GM21360 (cell line): ENCODE measurements around the gene THRB.
"Not testable (repeated sequence)": the region's sequence is repeated elsewhere in the genome, so short reads cannot be mapped to it uniquely, and the experiment has no call there.

Experiments used
- ATAC-seq: cut with Tn5 transposase; IDR thresholded peaks from one replicate; pipeline ENCODE4 v1.9.1; 2021; ENCODE audit warnings: mild to moderate bottlenecking, moderate library complexity; ENCODE audit not compliant: unreplicated experiment

The THRB gene

DNA sequence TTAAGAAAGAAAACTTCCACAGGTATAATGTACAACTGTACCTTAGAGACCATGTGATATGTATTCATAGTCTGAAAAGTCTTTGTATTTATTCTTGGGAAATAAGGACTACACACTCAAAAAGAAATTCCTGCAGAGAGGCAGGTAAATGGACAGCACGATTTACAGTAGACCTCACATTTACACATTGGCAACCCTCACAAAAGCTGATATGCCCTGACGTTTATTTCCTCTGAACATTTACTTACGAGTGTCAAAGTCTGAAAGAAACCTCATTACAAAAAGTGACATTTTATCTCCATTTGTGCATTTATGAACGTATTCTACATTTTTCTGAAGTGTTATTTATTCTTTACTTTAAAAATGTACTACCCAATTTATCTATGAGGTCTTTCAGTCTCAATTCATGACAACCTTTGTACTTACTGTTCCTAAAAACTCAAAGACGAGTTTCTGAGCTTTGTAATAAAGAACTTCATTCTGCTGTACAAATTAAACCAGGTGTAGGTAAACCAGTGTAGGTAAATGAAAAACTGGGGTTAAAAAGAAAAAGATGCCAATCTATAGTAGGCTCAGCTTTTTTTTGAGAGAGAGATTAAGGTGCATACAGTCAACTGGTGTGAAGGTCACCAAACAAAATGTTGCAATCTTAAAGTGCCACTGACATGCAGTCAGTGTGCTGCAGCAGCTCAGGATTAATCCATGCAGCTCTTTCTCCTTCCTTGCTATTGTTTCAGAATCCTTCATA lies 44.3 kb downstream of the THRB start:
- ATAC-seq: no peak

DNA sequence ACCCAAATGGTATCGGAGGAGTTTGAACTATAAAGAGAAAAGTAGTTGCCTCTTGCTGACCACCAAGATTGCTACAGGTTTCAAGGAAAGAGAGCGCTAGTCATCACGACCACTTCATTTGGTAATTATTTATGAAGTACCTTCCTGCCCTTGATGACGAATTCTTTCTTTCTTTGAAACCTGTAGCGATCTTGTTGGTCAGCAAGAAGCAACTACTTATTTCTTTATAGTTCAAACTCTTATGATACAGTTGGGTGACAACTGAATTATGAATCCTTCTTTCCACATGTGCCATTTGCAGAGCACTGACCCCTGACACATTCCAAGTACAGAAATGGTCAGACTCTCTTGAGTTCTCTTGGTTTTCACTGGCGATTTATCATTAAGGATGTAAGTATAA lies 46.8 kb downstream of the THRB start:
- ATAC-seq: no peak

DNA sequence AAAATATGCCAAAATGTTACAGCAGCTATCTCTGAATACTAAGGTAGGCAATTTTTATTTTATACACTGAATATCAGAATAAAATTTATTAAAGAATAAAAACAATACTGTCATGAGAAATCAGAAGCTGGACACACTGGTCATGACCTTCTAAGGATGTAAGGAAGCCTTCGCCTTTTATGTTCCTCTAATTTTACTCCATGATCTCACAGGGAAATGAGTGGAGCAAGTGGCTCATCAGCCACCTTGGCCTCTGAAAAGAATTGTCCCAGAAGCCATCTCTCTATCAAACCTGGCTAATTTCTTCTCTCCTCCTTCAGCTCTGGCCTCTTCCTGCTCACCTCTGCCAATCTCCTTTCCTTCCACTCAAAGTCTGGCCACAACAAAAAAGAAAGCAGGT lies 48.6 kb downstream of the THRB start:
- no peak for ATAC-seq

DNA sequence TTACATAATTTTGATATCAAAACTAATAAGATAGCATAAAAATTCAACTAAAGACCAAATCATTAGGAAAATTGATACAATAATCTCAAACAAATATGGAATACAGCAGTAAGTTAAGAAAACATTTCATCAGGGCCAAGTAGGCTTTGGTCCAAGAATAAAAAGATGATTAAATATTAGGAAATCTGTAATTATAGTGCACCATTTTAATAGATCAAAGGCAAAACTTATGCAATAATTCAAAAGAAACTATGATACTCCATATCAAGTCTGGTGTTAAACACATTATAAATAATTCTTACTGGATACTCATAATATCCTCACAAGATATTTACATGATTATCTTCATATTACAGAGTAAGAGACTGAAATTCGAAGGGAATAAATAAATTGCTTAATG lies 51.2 kb downstream of the THRB start:
- no peak for ATAC-seq

DNA sequence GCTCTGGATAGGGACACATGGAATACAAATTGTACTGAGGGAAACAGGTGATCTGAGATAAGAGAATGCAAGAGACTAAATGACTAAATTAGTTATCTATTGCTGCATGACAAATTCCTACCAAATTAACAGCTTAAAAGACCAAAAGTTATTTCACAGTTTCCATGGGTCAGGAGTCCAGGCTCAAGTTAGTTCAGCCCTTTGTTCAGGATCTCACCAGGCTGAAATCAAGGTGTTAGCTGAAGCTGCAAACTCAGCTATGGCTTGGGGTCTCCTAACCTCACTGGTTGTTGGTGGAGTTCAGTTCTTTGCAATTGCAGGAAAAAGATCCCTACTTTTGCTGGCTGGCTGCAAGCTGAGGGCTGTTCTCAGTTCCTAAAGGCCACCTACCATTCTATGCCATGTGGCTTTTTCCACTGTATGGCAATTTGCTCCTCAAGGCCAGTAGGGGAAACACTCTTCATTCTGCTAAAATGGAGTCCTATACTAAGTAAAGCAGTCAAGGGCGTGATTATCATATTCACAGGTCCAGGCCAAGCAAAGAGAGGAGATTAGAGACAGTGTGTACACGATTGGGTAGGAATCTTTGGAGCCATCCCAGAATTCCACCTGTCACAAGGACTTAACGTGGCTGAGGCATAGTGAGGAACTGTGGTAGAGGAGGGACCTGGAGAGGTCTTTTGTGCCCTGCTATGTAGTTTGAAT lies 53.7 kb downstream of the THRB start:
- ATAC-seq: no peak

DNA sequence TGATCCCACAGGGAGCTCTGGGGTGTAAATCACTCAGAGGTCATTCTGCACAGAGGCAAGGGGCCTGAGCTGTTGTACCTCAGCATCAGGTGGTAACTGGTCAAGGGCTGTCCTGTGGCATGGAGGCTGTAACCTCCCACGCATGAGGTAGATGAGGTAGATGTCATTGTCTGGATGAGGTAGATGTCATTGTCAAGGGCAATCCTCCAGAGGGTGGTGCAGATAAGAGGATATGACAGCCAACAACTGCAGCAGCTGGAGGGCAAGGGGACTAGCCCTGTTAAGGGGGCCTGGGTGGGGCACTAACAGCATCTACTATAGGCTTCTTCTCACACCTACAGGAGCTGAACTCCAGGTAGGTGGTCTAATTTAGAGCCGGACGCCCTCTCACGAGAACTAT lies 55.6 kb downstream of the THRB start:
- no peak for ATAC-seq

DNA sequence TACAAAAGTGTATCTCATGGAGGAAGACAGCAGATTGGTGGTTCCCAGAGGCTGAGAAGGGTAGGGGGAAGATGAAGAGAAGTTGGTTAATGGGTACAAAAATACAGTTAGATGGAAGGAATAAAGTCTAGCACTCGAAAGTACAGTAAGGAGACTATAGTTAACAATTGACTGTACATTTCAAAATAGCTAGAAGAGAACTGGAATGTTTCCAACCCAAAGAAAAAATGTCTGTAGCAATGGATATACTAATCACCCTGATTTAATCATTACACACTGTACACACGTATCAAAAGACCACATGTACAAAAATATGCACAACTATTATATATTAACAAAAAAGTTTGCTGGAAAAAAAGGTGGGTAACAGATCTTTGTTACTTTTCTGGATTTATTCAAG lies 57.3 kb downstream of the THRB start:
- ATAC-seq: no peak

DNA sequence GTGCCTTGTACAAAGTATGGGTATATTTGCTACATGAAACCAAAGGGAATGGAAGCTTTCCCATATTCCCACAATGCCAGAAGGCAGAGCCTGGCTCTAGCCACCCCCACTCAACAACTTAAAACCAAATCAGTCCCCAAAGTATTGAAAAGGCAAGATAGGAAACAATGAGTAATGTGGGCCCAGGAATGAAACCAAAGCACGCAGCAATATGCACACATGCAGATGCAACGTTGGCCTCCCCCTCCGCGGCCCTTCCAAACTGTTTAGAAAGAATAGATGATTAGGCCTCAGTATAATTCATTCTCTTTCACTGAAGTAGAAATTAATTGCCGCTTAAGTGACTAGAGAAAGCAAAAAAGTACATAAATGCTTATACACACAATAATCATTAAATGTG lies 59.1 kb downstream of the THRB start:
- ATAC-seq: no peak

DNA sequence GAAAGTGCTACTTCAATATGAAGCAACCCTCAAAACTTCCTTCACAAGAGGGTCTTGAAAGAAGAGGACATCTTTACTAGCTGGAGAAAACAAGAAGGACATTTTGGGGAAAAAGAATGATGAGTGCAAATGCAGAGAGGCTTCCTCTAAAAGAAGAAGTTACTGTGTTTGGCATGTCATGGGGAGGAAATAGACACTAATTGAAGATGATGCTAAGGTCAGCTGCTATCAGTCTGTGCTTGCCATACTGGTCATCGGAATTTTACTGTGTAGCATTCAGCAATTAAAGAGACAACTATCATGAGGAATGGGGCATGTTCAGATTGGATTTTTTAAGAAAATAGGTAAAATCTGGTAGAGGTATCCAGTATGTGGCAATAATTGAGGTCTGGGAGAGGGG lies 60.0 kb downstream of the THRB start:
- ATAC-seq: no peak

DNA sequence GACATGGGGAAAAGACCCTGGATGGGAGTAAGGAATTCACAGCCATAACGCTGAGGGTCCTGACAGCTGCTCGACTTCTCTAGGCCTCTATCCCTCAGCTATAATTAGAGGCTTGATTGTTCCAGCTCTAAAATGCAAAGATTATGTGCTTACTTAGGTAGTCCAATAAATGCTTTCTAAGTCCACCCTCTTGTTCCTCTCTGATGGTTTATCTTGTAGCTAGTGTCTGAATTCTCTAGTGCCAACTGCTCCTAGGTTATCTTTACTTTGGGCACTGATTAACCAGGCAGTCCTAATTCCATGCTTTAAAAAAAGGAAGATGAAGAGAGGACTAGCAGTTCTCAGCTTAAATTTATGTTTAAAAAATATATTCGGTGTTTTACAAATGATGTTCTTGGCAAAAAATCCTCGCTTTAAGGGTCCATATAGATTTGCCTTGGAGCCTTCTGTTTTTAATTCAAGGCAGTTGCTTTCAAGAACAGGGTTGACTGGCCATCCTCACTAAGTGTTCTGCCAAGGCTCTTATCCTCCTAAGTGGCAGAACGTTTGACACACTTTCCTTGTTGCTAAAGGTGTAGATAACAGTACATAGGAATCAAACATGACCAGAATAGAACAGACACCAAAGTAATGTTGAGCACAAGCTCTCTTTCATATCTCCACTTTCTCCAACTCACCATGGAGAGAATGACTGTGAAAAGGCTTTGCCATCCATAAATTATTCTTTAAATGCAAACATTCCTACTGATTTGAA lies 60.6 kb downstream of the THRB start:
- no peak for ATAC-seq

DNA sequence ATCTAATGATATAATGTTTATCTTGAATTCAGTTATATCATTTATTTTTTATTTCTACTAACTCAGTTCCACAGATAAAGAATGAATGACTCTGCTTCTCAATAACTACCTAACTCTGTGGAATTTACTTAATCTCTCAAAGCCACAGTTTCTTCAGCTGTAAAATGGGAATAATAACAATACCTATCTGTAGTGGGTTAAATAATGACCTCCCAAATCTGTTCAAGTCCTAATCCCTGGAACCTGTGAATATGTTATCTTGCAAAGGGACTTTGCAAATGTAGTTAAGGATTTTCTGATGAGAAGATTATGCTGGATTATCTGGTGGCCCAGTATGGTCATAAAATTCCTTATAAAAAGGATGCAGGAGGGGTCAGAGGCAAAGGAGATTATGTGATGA lies 61.7 kb downstream of the THRB start:
- no peak for ATAC-seq

DNA sequence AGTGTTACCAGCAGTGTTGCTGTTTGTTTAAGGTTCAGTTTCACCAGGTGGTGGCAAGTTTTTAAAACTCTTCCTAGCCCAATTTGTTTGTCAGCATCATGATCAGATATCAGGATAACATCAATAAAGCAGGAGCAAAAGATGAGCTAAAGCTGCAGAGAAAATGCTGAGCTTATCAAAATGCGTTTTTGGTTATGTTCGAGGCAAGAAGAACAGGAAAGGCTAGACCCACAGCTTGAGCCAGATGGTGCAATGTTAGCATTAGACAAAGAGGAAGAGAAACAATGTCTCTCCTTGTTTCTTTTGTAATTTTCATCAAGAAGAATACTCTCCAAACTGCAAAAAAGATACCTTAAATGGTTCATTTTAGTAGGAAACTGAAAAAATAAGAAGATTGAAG lies 66.2 kb downstream of the THRB start:
- ATAC-seq: no peak

DNA sequence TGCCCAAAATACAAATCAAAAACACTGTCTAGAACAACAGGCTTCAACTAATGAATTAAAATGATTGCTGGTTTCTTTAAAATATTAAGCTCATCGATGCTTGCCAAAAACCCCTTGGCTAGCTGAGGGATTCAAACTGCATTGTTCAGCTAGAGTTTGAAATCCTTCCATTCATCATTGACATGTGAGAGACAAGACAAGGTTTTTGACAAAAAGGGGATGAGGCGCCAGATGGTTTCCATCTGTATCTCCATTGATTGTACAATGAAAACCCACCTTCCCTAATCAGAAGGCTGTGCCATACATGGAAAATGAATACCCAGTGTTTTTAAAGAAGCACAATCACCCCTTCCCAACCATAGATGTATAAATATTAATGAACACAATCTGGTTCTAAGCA lies 67.8 kb downstream of the THRB start:
- no peak for ATAC-seq

DNA sequence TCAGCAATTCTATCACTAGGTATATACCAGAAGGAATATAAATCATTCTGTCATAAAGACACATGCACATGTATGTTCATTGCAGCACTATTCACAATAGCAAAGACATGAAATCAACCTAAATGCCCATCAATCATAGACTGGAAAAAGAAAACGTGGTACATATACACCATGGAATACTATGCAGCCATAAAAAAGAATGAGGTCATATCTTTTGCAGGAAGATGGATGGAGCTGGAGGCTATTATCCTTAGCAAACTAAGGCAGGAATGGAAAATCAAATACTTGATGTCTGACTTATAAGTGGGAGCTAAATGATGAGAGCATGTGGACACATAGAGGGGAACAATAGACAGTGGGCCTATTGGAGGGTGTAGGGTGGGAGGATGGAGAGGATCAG lies 73.8 kb downstream of the THRB start:
- not testable (repeated sequence) for ATAC-seq

DNA sequence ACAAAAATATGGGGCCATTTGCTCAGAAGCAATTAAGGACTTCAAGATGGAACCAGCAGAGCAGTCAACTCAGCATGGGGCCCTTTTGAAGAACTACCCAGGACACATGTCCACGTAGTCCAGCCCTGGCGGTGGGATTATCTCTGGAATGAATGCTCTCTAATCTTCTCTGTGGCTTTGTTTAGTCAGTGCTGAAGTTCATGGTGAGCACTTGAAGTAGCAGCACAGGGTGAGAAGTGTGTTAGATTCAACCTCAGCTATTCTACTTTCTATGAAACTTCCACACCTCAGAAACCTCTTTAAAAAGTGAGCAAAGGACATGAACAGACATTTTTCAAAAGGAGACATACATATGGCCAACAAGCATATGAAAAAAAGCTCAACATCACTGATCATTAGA lies 74.4 kb downstream of the THRB start:
- no peak for ATAC-seq

DNA sequence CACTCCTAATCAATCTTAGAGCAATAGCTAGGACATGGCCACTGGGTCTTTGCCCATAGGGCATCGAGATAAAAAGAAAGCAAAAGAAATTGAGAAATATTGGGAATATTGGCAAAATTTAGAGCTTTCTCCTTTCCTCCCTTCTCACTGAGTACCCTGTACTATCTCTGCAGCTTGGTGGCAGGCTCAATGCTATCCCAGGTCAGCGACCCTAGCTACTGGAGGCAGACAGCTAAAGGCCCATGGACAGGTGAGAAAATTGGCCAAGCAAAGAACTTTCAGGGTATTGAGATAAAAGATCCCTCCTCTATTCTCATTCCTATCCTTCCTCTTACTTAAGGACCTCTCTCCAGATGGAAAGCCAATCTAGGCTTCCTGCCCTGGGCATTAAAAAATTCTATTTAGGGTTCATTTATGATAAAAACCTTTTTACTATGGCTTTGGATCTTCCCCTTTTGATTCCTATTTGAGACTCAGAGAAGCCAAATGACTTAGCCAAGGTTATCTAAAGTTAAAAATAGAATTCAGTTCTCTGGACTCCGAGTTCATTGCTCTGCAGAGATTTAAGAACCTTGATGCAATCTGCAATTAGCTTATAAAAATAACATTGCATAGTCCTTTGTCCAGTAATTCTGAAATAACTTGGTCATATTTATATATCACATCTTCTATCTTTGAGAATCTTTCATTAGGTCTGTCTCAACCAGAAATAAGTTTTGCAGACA lies 75.4 kb downstream of the THRB start:
- ATAC-seq: no peak

DNA sequence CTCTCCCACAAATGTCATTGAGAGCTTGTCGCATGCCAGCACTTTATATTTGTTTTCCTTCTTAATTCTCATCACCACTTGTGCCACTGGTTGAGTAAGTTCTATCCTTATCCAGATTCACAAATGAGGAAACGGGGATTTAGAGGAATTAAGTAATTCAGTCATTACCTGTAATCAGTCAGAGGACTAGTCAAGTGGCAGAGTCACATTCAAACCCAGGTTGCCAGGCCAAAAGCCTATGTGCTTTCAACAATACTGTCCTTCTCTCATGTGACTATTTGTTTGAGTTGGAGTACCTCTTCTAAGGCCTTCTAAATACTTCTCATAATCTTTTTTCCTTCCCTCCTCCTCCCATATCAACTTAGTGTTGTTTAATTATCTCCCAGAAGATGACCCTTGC lies 76.9 kb downstream of the THRB start:
- no peak for ATAC-seq

DNA sequence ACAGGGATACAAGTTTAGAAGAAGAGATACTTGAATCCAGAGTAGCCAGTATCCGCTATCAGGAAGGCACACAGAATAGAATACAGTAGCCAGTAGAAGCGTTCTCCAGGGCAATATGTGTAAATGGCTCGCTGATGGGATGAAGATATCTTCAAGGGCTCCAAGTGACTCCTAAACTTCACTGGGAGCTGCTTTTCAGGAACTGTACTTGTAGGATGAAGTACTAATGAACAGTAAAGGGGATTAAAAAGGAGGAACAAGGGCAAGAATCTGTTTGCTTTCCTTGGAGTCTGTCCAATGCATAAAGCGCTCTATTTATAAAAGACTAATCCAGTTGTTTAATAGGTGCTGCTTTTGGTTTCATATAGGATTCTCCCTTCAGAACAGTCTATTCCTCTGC lies 78.4 kb downstream of the THRB start:
- ATAC-seq: no peak

DNA sequence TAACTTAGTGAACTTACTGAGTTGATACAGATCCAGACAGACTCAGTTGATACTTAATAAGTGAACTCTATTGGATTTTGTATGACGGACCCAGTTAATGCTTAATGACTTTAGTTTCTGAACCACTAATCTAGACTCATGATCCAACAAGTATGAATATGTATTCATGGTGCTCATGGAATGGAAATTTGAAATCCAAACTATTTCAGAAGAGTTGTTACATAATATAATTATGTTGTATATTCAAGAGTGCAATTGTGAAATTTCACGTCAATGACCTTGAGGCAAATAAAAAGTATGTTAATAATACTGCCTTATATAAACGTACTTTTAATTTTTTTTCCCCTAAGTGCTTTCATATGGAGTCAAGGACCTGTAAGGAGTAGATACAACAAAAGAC lies 78.8 kb downstream of the THRB start:
- no peak for ATAC-seq

DNA sequence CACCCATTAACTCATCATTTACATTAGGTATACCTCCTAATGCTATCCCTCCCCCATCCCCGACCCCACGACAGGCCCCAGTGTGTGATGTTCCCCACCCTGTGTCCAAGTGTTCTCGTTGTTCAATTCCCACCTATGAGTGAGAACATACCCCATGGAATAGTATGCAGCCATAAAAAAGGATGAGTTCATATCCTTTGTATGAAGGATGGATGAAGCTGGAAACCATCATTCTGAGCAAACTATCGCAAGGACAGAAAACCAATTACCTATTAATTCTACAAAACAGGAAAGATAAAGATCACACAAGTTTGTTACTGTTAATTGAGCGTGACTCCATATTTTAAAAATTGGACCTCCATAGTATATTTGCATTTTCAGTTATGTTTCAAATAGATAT lies 81.0 kb downstream of the THRB start:
- ATAC-seq: not testable (repeated sequence)

DNA sequence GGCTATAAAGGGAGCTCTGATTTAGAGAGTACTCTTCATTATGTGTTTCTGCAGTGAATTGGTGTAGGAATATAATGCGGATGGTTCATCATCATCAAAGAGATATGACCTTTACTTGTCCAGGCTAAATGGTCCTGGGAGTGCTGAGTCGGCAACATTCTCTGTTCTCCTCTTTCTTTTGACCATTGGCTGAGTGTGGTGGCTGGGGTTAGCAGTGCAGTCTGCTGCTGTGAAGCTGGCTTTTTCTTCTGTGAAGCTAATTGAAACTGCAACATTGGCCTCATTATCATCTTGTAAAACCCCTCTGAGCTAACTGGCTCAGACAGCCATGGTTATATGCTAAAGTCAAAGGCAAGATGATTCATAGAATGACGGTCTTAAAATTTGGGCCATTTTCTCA lies 83.8 kb downstream of the THRB start:
- ATAC-seq: no peak
